Measurements from ENCODE around the gene DCUN1D3. TPM values are rescaled to one million over a fixed set of nuclear protein-coding genes. Genes with fewer than 3 reads are reported as not detected.

Gene DCUN1D3
- total RNA-seq, 2 experiments from 2014 or later = 4.2 to 5.1 TPM

DNA sequence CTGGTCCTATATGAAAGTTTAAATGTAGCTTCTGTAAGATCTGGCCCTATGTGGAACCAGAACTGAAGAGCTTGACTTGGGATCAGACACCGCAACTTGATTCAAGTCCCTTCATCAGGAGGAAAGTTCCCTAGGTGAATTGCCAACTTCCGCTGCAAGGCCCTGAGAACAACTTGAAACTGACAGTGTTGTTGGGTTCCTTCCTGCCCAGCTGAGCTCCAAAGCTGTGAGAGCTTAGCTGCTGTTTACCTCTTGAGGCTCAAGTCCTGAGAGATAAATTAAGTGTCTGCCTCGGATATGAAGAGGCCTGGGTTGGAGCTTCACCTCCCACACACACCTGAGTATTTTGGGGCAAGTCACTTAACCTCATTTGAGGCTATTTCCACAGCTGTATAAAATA is 49.2 kb downstream of the DCUN1D3 start:
- Mint-ChIP-seq H3K4me1 (peaks cover 5% of the 10 kb centered on the region), H3K4me3 (no peak overlapping the region), H3K36me3 (ENCODE audit: low read depth) (peaks cover 4% of the 10 kb centered on the region), H3K27ac (no peak overlapping the region), H3K9me3 (ENCODE audit: low read depth) (no peaks in the 10 kb centered on the region), H3K27me3 (no peaks in the 10 kb centered on the region)
- ATAC-seq = no peak
- CTCF ChIA-PET = interaction anchor here (0.8 to 4.1 kb wide), 23 partner anchors 11 to 427 kb away, joined by 3 to 16 read pairs (median 5); partner anchors contain the start of genes ERI2 and REXO5
- no peak for DNase-seq
- POLR2A ChIA-PET = no interaction called here
- intact Hi-C loops (cut with DNase I, micrococcal nuclease) = loop anchor here (1.0 to 5.0 kb wide), 6 partner anchors 50 to 233 kb away; partner anchors contain the start of genes DCUN1D3 (in 1 of the 2) and LYRM1 (in 1 of the 2)

DNA sequence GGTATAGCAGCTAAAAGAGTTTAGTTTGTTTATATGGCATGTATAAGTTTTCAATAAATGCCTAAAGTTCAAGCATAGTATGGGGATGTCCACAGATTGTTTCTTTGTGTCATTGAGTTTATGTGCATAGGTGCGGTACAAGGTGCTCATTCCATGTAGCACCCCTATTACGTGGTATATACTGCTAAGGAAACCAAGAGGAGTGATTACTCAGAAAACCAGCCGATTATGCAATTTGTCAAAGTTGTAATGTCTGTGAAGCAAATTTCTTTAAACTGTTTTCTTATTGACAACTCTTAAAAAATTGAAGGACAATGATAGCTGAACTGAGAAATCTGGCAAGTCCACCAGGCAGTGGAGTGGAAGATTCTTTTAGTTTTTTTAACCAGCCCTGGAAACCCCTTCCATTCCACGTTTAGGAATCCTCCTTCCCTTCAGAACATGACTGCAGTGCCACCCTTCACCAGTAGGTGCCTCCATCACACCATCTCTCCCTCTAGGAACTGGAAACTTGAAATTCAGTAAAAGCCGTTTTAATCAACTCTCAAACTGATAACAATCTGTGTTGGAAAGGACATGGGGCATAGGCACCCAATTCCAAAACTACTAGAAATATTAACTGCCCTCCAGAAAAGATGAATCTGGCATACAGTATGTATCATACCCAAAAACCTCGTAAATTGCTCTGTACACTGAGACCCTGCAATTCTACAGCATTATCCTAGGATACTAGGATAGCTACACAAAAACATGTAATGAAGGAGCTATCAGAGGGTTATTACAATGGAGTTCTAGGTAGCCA is 50.4 kb downstream of the DCUN1D3 start:
- Mint-ChIP-seq H3K27ac (no peak overlapping the region), H3K9me3 (ENCODE audit: low read depth) (no peaks in the 10 kb centered on the region), H3K4me1 (peaks cover 13% of the 10 kb centered on the region), H3K27me3 (no peaks in the 10 kb centered on the region), H3K4me3 (no peak overlapping the region), H3K36me3 (ENCODE audit: low read depth) (peaks cover 5% of the 10 kb centered on the region)
- intact Hi-C loops (cut with DNase I, micrococcal nuclease) = loop anchor here (1.0 to 10.0 kb wide), 7 partner anchors 51 to 425 kb away; partner anchors contain the start of genes CRYM (in 1 of the 2), DCUN1D3 (in 1 of the 2) and LYRM1 (in 1 of the 2)
- CTCF ChIA-PET = interaction anchor here (0.6 to 4.1 kb wide), 29 partner anchors 12 to 1846 kb away, joined by 3 to 16 read pairs (median 4); partner anchors contain the start of genes ERI2 and REXO5
- DNase-seq = peak; percentile 78
- POLR2A ChIA-PET = no interaction called here
- ATAC-seq = peak; percentile 57

DNA sequence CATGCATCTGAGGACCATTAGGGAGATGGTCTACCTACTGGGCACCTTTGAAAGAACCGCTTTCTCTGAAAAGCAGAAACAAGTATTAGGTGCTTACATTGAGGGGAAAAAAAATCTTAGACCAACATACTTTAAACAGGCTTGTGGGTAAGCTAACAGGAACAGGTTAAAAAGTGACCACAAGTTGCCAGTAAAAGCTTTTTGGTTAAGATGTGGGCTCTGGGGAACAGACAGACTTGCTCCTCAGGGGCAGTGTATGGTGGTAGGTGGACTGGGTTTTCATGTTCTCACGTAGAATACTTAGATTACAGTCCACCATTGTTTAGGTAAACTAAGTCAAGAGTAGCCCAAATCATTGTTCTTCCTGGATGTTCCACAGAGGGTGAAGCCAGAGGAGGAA is 52.6 kb downstream of the DCUN1D3 start:
- DNase-seq (no peak), ATAC-seq (no peak)
- ChIA-PET CTCF (interaction anchor here (1.1 to 1.9 kb wide), 4 partner anchors 9 to 154 kb away, joined by 3 to 5 read pairs (median 4); partner anchors contain the start of genes ERI2 and REXO5), POLR2A (interaction anchor here (0.6 kb wide), 1 partner anchor 31 kb away, joined by 3 read pairs; no protein-coding TSS in a partner anchor)
- intact Hi-C loops (cut with DNase I, micrococcal nuclease) = loop anchor here in 1 of 2 experiments (10.0 kb wide), 1 partner anchor 427 kb away; the partner anchor contains the start of gene CRYM
- Mint-ChIP-seq H3K9me3 (ENCODE audit: low read depth) (no peaks in the 10 kb centered on the region), H3K27ac (no peak overlapping the region), H3K36me3 (ENCODE audit: low read depth) (peaks cover 10% of the 10 kb centered on the region), H3K4me3 (no peak overlapping the region), H3K4me1 (peaks cover 27% of the 10 kb centered on the region), H3K27me3 (no peaks in the 10 kb centered on the region)

DNA sequence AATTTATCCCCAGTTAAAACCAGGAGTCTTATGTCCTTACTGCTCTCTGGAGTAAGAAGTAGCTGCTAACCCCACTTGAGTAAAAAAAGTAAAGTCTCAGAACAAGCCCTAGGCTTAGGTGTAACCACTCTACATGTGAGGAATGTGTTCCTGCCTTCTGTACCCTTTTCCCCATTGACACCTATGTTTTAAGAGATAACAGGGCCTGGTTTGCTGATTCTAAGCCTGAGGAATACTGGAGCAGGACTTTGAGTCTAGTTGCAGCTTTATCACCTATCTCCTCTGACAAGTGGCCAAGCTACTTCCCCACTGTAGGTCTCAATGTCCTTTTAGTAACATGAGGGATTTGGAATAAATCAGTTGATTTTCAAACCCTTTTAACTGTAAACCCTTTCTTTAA is 53.6 kb downstream of the DCUN1D3 start:
- CTCF ChIA-PET = interaction anchor here (1.2 kb wide), 1 partner anchor 14 kb away, joined by 4 read pairs; no protein-coding TSS in a partner anchor

DNA sequence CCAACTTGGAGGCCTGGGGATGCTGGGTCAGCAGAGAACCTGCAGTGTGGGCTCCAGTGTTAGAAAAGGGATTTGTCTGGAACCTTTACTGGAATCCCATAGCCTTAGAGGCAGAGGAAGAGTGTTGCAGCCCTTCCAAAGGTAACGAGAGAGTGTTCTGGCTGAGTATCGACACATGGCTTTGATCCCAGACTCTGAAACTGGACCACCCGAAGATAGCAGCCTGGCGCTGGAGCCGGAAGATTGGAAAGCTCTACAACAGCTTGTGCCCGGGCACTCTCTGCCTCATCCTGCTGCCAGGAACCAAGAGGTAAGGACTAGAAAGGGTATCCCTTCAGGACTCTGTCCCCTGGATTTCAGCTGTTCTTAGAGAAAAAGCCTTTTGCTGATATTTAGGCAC is 54.1 kb downstream of the DCUN1D3 start:
- Mint-ChIP-seq H3K4me1 (peaks cover 27% of the 10 kb centered on the region), H3K27me3 (no peaks in the 10 kb centered on the region), H3K36me3 (ENCODE audit: low read depth) (peaks cover 13% of the 10 kb centered on the region), H3K27ac (no peak overlapping the region), H3K9me3 (ENCODE audit: low read depth) (no peaks in the 10 kb centered on the region), H3K4me3 (no peak overlapping the region)
- intact Hi-C loops (cut with DNase I, micrococcal nuclease) = loop anchor here in 1 of 2 experiments (10.0 kb wide), 1 partner anchor 429 kb away; the partner anchor contains the start of gene CRYM
- DNase-seq (no peak), ATAC-seq (no peak)
- CTCF ChIA-PET = interaction anchor here (0.7 to 1.2 kb wide), 2 partner anchors 13 to 25 kb away, joined by 3 to 4 read pairs; no protein-coding TSS in a partner anchor
- POLR2A ChIA-PET = no interaction called here

More for the DNA sequence above, 53.6 kb downstream of the DCUN1D3 start:
- no peaks in the 10 kb centered on the region for H3K27me3 Mint-ChIP-seq
- no peak overlapping the region for H3K27ac Mint-ChIP-seq
- DNase-seq (no peak), ATAC-seq (no peak)
- peaks cover 13% of the 10 kb centered on the region for H3K36me3 Mint-ChIP-seq (ENCODE audit: low read depth)
- H3K4me3 Mint-ChIP-seq = no peak overlapping the region
- H3K4me1 Mint-ChIP-seq = peaks cover 27% of the 10 kb centered on the region
- POLR2A ChIA-PET = no interaction called here
- no peaks in the 10 kb centered on the region for H3K9me3 Mint-ChIP-seq (ENCODE audit: low read depth)
- intact Hi-C loops (cut with DNase I, micrococcal nuclease) = loop anchor here in 1 of 2 experiments (10.0 kb wide), 1 partner anchor 428 kb away; the partner anchor contains the start of gene CRYM

DNA sequence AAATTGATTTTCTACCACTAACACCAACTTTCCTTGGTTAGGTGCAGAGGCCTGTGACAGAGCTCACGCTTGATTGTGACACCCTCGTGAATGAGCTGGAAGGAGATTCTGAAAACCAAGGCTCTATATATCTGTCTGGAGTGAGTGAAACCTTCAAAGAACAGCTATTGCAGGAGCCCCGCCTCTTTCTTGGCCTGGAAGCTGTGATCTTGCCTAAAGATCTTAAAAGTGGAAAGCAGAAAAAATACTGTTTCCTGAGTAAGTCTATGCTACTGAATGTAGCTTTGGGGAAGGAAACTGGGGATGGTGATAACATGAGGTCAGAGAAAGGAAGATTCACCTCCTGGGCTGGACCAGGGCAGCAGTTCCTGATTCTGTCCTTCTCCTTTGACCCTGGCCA is 55.6 kb downstream of the DCUN1D3 start:
- peak; percentile 68 for ATAC-seq
- CTCF ChIA-PET = interaction anchor here (0.5 to 0.9 kb wide), 3 partner anchors 39 to 99 kb away, joined by 3 to 4 read pairs (median 3); partner anchors contain the start of genes ERI2 and REXO5
- Mint-ChIP-seq H3K4me3 (no peak overlapping the region), H3K4me1 (peaks cover 21% of the 10 kb centered on the region), H3K9me3 (ENCODE audit: low read depth) (no peaks in the 10 kb centered on the region), H3K27me3 (no peaks in the 10 kb centered on the region), H3K27ac (peak overlapping the region; percentile 78), H3K36me3 (ENCODE audit: low read depth) (peaks cover 18% of the 10 kb centered on the region)
- intact Hi-C loops (cut with DNase I, micrococcal nuclease) = loop anchor here in 1 of 2 experiments (10.0 kb wide), 1 partner anchor 430 kb away; the partner anchor contains the start of gene CRYM
- DNase-seq = peak; percentile 32
- POLR2A ChIA-PET = interaction anchor here (0.5 to 0.7 kb wide), 2 partner anchors 94 to 522 kb away, joined by 3 to 4 read pairs; no protein-coding TSS in a partner anchor

DNA sequence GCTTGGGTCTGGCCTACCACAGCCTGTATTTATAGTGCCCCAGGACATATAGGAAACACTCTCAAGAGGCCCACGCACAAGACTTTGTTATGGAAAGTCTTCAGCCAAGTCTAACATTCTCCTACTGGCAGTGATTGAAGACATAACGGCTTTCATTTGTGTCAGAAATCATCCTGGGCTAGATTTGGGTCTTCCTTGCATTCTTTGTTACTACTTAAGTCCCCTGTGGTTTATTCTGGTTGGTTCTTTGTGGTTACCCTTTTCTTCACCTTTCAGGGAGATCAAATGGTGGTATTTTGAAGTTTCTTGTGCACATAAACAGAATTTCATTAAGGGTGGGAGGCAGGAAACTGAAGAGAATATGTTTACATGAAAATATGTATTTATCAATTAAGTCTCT is 56.1 kb downstream of the DCUN1D3 start:
- peaks cover 21% of the 10 kb centered on the region for H3K4me1 Mint-ChIP-seq
- CTCF ChIA-PET = interaction anchor here (0.7 to 1.2 kb wide), 2 partner anchors 10 to 38 kb away, joined by 3 to 4 read pairs; partner anchors contain the start of genes ERI2 and REXO5
- intact Hi-C loops (cut with DNase I, micrococcal nuclease) = loop anchor here in 1 of 2 experiments (10.0 kb wide), 1 partner anchor 431 kb away; the partner anchor contains the start of gene CRYM
- H3K36me3 Mint-ChIP-seq (ENCODE audit: low read depth) = peaks cover 18% of the 10 kb centered on the region
- no peak overlapping the region for H3K4me3 Mint-ChIP-seq
- H3K9me3 Mint-ChIP-seq (ENCODE audit: low read depth) = no peaks in the 10 kb centered on the region
- H3K27ac Mint-ChIP-seq = peak overlapping the region; percentile 59
- ATAC-seq (no peak), DNase-seq (no peak)
- no peaks in the 10 kb centered on the region for H3K27me3 Mint-ChIP-seq
- POLR2A ChIA-PET = no interaction called here

DNA sequence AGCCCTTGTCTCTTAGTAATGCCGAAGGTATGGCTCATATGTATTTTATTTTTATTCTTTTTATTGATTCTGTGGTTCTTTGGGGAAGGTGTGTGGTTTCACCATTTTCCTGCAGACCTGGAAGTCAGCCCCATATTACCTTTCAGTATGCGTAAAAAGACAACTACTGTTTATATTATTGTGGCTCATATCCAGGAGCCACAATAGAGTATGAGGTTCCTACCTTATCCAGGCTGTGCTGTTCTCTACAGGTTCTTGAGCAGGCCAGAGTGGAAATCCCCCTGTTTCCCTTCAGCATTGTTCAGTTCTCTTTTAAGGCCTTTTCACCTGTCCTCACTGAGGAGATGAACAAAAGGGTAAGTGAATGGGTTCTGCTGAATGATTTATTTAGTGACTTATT is 60.7 kb downstream of the DCUN1D3 start:
- no peaks in the 10 kb centered on the region for H3K27me3 Mint-ChIP-seq
- peaks cover 11% of the 10 kb centered on the region for H3K4me1 Mint-ChIP-seq
- H3K4me3 Mint-ChIP-seq = no peak overlapping the region
- CTCF ChIA-PET = no interaction called here
- peaks cover 45% of the 10 kb centered on the region for H3K36me3 Mint-ChIP-seq (ENCODE audit: low read depth)
- DNase-seq (no peak), ATAC-seq (no peak)
- peaks cover 16% of the 10 kb centered on the region for H3K9me3 Mint-ChIP-seq (ENCODE audit: low read depth)
- intact Hi-C loops (cut with DNase I, micrococcal nuclease) = no loop called here
- POLR2A ChIA-PET = no interaction called here
- no peak overlapping the region for H3K27ac Mint-ChIP-seq

DNA sequence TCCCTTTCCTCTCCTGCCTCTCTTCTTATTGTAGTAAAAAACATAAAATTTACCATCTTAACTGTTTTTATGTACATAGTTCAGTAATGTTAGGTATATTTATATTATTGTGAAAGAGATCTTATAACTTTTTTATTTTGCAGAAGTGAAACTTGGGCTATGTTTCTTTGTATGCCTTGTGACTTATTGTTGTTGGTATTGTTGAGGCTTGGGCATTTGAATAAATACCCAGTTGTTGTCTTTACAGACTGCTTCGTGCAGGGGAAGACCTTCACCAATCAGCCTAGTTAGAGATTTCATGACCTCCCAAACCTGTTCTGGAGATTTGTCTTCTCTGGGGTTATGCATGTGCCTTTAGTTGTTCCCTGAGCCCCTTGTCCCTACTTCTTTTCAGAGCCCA is 61.9 kb downstream of the DCUN1D3 start:
- Mint-ChIP-seq H3K4me1 (no peaks in the 10 kb centered on the region), H3K27me3 (no peaks in the 10 kb centered on the region), H3K36me3 (ENCODE audit: low read depth) (peaks cover 52% of the 10 kb centered on the region), H3K4me3 (no peak overlapping the region), H3K27ac (no peak overlapping the region), H3K9me3 (ENCODE audit: low read depth) (peaks cover 16% of the 10 kb centered on the region)
- POLR2A ChIA-PET = no interaction called here
- ATAC-seq (no peak), DNase-seq (no peak)
- intact Hi-C loops (cut with DNase I, micrococcal nuclease) = no loop called here
- CTCF ChIA-PET = interaction anchor here (1.6 kb wide), 1 partner anchor 10 kb away, joined by 4 read pairs; no protein-coding TSS in a partner anchor

DNA sequence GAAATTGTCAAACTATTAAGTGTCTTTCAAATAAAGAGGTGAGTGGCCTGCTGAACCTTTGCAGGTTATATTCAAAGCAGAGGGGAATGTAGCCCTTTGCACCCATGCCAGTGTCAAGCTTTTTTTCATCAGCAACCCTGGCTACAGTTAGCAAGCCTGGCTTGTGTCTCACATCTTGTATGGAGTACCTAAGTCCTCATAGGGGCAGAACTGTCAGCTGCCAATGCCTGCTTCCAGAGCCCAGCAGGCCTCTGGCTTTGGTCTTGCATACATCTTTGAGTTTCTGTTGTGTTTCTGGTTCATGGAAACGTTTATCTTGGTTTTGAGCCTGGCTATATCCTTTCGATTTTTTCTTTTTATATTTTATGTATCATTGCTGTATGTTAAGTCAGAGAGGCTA is 67.1 kb downstream of the DCUN1D3 start:
- CTCF ChIA-PET = interaction anchor here (0.6 to 1.6 kb wide), 5 partner anchors 9 to 101 kb away, joined by 3 to 4 read pairs (median 3); no protein-coding TSS in a partner anchor
- ATAC-seq = no peak
- Mint-ChIP-seq H3K4me1 (no peaks in the 10 kb centered on the region), H3K27ac (no peak overlapping the region), H3K9me3 (ENCODE audit: low read depth) (peaks cover 16% of the 10 kb centered on the region), H3K36me3 (ENCODE audit: low read depth) (peaks cover 35% of the 10 kb centered on the region), H3K27me3 (no peaks in the 10 kb centered on the region), H3K4me3 (no peak overlapping the region)
- intact Hi-C loops (cut with DNase I, micrococcal nuclease) = no loop called here
- DNase-seq = no peak
- POLR2A ChIA-PET = no interaction called here

DNA sequence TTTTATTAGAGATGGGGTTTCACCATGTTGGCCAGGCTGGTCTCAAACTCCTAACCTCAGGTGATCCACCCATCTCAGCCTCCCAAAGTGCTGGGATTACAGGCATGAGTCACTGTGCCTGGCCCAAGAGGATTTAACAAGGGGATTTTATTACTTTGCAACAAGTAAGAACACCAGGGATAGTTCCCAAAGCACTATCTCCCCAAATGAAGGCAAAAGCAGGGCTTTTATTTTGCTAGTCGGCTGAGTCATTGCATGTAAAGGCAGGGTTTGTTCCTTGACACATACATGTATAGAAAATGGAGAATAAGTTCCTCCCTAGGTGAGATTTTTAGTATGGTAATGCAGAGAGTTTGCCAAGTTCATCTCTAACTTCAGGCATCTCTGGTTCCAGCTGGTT is 69.8 kb downstream of the DCUN1D3 start:
- intact Hi-C loops (cut with DNase I, micrococcal nuclease) = no loop called here
- Mint-ChIP-seq H3K27me3 (no peaks in the 10 kb centered on the region), H3K36me3 (ENCODE audit: low read depth) (peaks cover 27% of the 10 kb centered on the region), H3K4me1 (no peaks in the 10 kb centered on the region), H3K27ac (no peak overlapping the region), H3K9me3 (ENCODE audit: low read depth) (peaks cover 1% of the 10 kb centered on the region), H3K4me3 (no peak overlapping the region)
- ChIA-PET CTCF (no interaction called here), POLR2A (no interaction called here)
- ATAC-seq (no peak), DNase-seq (no peak)

Data from activated CD4-positive, alpha-beta T cell treated with anti-CD3 and anti-CD28 coated beads for 36 hours (primary cell).